ENCODE results near the gene KCNQ5. TPM values are rescaled to one million over a fixed set of nuclear protein-coding genes. Genes with fewer than 3 reads are reported as not detected.

KCNQ5 gene
- total RNA-seq, 1 experiment from 2014 or later: not detected

- ChIA-PET CTCF (no interaction called here), POLR2A (no interaction called here), RAD21 (ENCODE audit: low non-redundant PET in 1 of 2, low total read pairs in 2 of 2, uncharacterized antibody in 2 of 2, unreplicated experiment in 2 of 2) (no interaction called here)
- H3K9ac ChIP-seq (ENCODE audit: low read length): no peak overlapping the region
- ATAC-seq (no peak), DNase-seq (ENCODE audit: low read depth, low spot score) (no peak)
- no peaks in the 10 kb centered on the region for H3K4me1 ChIP-seq (ENCODE audit: control insufficient read depth in 1 of 2, insufficient read depth in 2 of 2, low read length in 2 of 2)
- no TSS peak for BruUV-seq (replicated peaks)
- no peak for TF ChIP-seq SRF (IDR thresholded peaks at IDR 0.05; ENCODE audit: low read depth)
- TF ChIP-seq CTCF (IDR thresholded peaks at IDR 0.05 in 2 of 3, conservative IDR thresholded peaks at IDR 0.05 in 1 of 3; ENCODE audit: borderline replicate concordance in 1 of 3, insufficient read depth in 1 of 3, low read depth in 2 of 3, low read length in 2 of 3): no peak
- no peak for TF ChIP-seq SIN3A (IDR thresholded peaks at IDR 0.05; ENCODE audit: low read depth)
- TF ChIP-seq EZH2phosphoT487 (IDR thresholded peaks at IDR 0.05; ENCODE audit: borderline replicate concordance): no peak
- TF ChIP-seq YY1 (IDR thresholded peaks at IDR 0.05; ENCODE audit: extremely low read depth, insufficient replicate concordance, low read depth, low read length): no peak
- no peak for TF ChIP-seq SP1 (IDR thresholded peaks at IDR 0.05; ENCODE audit: low read depth)
- TF ChIP-seq TCF7L2 (IDR thresholded peaks at IDR 0.05; ENCODE audit: borderline replicate concordance, extremely low read depth, insufficient read depth, insufficient read length): no peak
- TF ChIP-seq EGR1 (IDR thresholded peaks at IDR 0.05; ENCODE audit: low read depth): no peak
- TF ChIP-seq CBX3 (IDR thresholded peaks at IDR 0.05; ENCODE audit: low read depth): no peak
- TF ChIP-seq CEBPB (IDR thresholded peaks at IDR 0.05; ENCODE audit: low read depth): no peak
- TF ChIP-seq ATF3 (IDR thresholded peaks at IDR 0.05): no peak
- TF ChIP-seq RAD21 (IDR thresholded peaks at IDR 0.05; ENCODE audit: low read depth): no peak
- TF ChIP-seq EZH2 (IDR thresholded peaks at IDR 0.05): no peak
- TF ChIP-seq REST (IDR thresholded peaks at IDR 0.05; ENCODE audit: low read depth): no peak
- TF ChIP-seq ZFX (IDR thresholded peaks at IDR 0.05): no peak
- TF ChIP-seq POLR2A (IDR thresholded peaks at IDR 0.05; ENCODE audit: borderline replicate concordance, extremely low read depth, insufficient read depth, insufficient read length): no peak
- no peak for TF ChIP-seq ZNF274 (IDR thresholded peaks at IDR 0.05; ENCODE audit: low read depth, low read length)
- no peaks in the 10 kb centered on the region for H3K79me2 ChIP-seq (ENCODE audit: insufficient read depth, low read length)
- no peak overlapping the region for H2AFZ ChIP-seq (ENCODE audit: low read depth, low read length, poor library complexity, severe bottlenecking)
- H3K9me2 ChIP-seq (ENCODE audit: insufficient read depth): no peaks in the 10 kb centered on the region
- H3K27ac ChIP-seq (ENCODE audit: low read depth, low read length): no peak overlapping the region
- H3K27me3 ChIP-seq (ENCODE audit: insufficient read depth, low read length): no peaks in the 10 kb centered on the region
- no peak overlapping the region for H3K4me3 ChIP-seq (replicated peaks in 1 of 2; ENCODE audit: low read depth in 1 of 2, low read length in 2 of 2)
- H3K9me3 ChIP-seq (ENCODE audit: control insufficient read depth in 1 of 2, insufficient read depth in 1 of 2, low read depth in 1 of 2, low read length in 2 of 2): no peaks in the 10 kb centered on the region
- H3K36me3 ChIP-seq (ENCODE audit: control insufficient read depth in 1 of 2, insufficient read depth in 2 of 2, low read length in 2 of 2): no peaks in the 10 kb centered on the region
- H3K4me2 ChIP-seq (ENCODE audit: low read length): no peak overlapping the region
- intact Hi-C loops (cut with micrococcal nuclease): no loop called here
- no peaks in the 10 kb centered on the region for H4K20me1 ChIP-seq (ENCODE audit: insufficient read depth)
These were observed 74.2 kb downstream of the KCNQ5 start for GRCh38 chr6:72696055-72696454.

Measured in HCT116 (cell line).